Common myeloid progenitor, CD34-positive (primary cell): ENCODE measurements around the gene ERBB4.

Experiments used
- CTCF ChIA-PET: fragments of 350-600 bp; sonication (Branson Sonifier 250); formaldehyde crosslinking; loops from one replicate; lab custom pipeline; 2021; ENCODE audit warnings: antibody characterized with exemption; lab: Charles Lee
- POLR2A ChIA-PET: fragments of 350-600 bp; sonication (Branson Sonifier 250); formaldehyde crosslinking; loops from one replicate; lab custom pipeline; 2021; ENCODE audit warnings: antibody characterized with exemption; lab: Charles Lee
- DNase-seq, 3 donors: peaks; one replicate each; pipeline versions ENCODE4 v3.0.0 to v3.0.0-alpha.2; 2013
- H3K27ac ChIP-seq, 2 experiments: 1 replicate in 1 of 2; 2 replicates in 1 of 2; pipeline ENCODE4 v1.7.0; 2013; ENCODE audit warnings: inconsistent platforms in 2 of 2, low read length in 2 of 2, mild to moderate bottlenecking in 2 of 2, low read depth in 1 of 2, moderate library complexity in 1 of 2; ENCODE audit not compliant: severe bottlenecking in 2 of 2, insufficient read depth in 1 of 2, poor library complexity in 1 of 2
- H3K27me3 ChIP-seq, 5 experiments: replicated peaks in 2 of 5; 1 replicate in 3 of 5; 2 replicates in 2 of 5; pipeline versions ENCODE4 v1.6.1 to v1.7.0; 2013; ENCODE audit warnings: low read length in 4 of 5, mild to moderate bottlenecking in 2 of 5, moderate library complexity in 2 of 5, inconsistent platforms in 1 of 5; ENCODE audit not compliant: insufficient read depth in 5 of 5, control insufficient read depth in 4 of 5
- H3K36me3 ChIP-seq, 4 experiments: 1 replicate in 2 of 4; 2 replicates in 2 of 4; pipeline versions ENCODE4 v1.6.1 to v1.7.0; 2013; ENCODE audit warnings: low read length in 3 of 4, control low read depth in 1 of 4, mild to moderate bottlenecking in 1 of 4; ENCODE audit not compliant: control insufficient read depth in 4 of 4, insufficient read depth in 4 of 4
- H3K4me1 ChIP-seq, 4 experiments: 1 replicate in 3 of 4; 2 replicates in 1 of 4; pipeline versions ENCODE4 v1.6.1 to v1.7.1; 2013; ENCODE audit warnings: low read length in 3 of 4, mild to moderate bottlenecking in 3 of 4, control low read depth in 1 of 4, inconsistent platforms in 1 of 4, moderate library complexity in 1 of 4; ENCODE audit not compliant: control insufficient read depth in 4 of 4, insufficient read depth in 4 of 4; ENCODE audit errors: control extremely low read depth in 1 of 4
- H3K4me3 ChIP-seq, 7 experiments: 1 replicate in 4 of 7; 2 replicates in 3 of 7; pipeline versions ENCODE4 v1.5.1 to v1.7.0; 2013; ENCODE audit warnings: mild to moderate bottlenecking in 7 of 7, low read length in 6 of 7, moderate library complexity in 6 of 7, inconsistent platforms in 2 of 7, low read depth in 2 of 7, control low read depth in 1 of 7; ENCODE audit not compliant: insufficient read depth in 4 of 7, control insufficient read depth in 1 of 7; ENCODE audit errors: extremely low read depth in 1 of 7
- H3K9me3 ChIP-seq, 5 experiments: 1 replicate in 4 of 5; 2 replicates in 1 of 5; pipeline versions ENCODE4 v1.6.1 to v1.7.1; 2013; ENCODE audit warnings: low read length in 4 of 5, mild to moderate bottlenecking in 2 of 5, inconsistent platforms in 1 of 5, low read depth in 1 of 5, moderate library complexity in 1 of 5; ENCODE audit not compliant: control insufficient read depth in 4 of 5, insufficient read depth in 2 of 5; ENCODE audit errors: control extremely low read depth in 1 of 5
- WGBS: methylation state at CpG from one replicate; pipeline ENCODE4 v1.1.5; 2013; ENCODE audit not compliant: insufficient coverage; 5-methylcytosine and 5-hydroxymethylcytosine counted together

Gene ERBB4

DNA sequence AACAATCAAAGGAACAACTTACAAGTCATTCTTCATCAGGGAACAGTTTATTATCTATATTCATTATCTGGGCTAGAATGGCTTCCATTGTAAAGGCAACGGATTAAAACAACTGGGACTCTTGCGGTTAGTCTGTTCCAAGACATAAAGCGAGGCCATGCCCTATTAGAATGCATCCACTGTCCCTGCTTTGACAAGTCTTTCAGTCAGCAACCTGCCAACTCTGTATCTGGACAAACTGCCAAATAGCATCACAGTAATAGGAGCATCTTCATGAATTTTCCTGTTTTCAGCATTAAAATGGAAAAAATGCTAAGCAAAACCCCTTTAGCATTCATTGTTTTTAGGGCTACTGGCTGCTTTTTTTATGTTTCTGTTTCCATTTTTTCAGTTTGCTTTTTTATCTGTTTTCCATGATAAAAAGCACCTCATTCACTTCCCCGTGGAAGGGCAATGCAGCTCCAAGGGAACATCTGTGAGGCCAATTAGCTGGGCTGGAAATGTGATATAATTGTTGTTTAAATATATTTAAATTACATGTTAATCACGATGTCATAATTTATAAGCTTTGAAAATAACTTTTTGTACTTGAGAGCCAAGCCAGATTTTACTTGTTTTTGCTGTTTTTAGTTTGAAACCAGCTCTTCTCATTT is 1147.9 kb downstream of the ERBB4 start:
- POLR2A ChIA-PET: no interaction called here
- H3K27me3 ChIP-seq: no peaks in the 10 kb centered on the region
- no peak overlapping the region for H3K27ac ChIP-seq
- no peaks in the 10 kb centered on the region for H3K4me1 ChIP-seq
- no peaks in the 10 kb centered on the region for H3K36me3 ChIP-seq
- CTCF ChIA-PET: interaction anchor here (1.0 kb wide), 1 partner anchor 32 kb away, joined by 3 read pairs; no protein-coding TSS in a partner anchor
- DNase-seq: no peak
- no peak overlapping the region for H3K4me3 ChIP-seq
- WGBS: 92% methylated on average over 2 of the region's 5 CpGs
- H3K9me3 ChIP-seq: no peaks in the 10 kb centered on the region

DNA sequence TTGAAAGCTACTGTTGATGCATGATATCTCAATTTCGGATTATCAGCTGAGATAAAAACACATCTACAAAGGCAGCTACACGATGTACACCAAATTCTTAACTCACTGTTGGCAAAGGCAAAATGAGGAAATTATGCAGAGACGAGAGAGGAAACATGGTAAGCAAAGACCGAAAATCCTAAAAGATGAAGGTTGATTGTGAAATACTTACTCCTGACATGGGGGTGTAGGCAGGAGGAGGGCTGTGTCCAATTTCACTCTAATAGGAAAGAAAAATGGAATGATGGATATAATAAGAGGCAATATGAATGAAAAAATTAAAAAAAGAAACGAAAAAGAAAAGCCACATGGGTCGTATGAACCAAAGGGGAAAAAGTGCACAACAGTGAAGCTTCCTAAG is 1150.9 kb downstream of the ERBB4 start:
- Histone ChIP-seq H3K4me3 (no peak overlapping the region), H3K27me3 (no peaks in the 10 kb centered on the region), H3K36me3 (no peaks in the 10 kb centered on the region), H3K27ac (no peak overlapping the region), H3K4me1 (no peaks in the 10 kb centered on the region), H3K9me3 (no peaks in the 10 kb centered on the region)
- 80% methylated on average over 4 of the region's 6 CpGs for WGBS
- POLR2A ChIA-PET: no interaction called here
- DNase-seq: no peak
- CTCF ChIA-PET: interaction anchor here (0.9 kb wide), 1 partner anchor 14 kb away, joined by 3 read pairs; no protein-coding TSS in a partner anchor

DNA sequence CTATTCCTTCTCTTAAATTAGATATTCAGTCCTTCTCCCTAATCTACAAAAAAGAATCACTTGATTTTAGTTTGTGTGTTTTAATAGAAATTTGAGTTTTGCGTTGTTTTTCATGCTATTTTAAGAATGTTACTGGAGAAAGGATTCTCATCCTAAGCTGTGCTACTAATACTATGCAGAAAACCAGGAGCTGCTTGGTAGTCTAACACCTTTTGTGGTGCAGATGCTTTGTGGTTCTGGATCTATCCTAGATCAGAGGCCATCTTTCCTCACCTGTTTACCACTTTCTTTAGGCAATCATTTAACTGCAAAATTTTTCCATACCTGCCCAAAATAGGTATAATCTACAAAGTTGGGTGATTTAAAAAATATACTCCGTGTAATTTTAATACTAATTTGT is 1158.6 kb downstream of the ERBB4 start:
- no CpG with 5 or more reads among the region's 2 CpGs for WGBS
- ChIA-PET CTCF (no interaction called here), POLR2A (no interaction called here)
- Histone ChIP-seq H3K27me3 (no peaks in the 10 kb centered on the region), H3K36me3 (no peaks in the 10 kb centered on the region), H3K9me3 (no peaks in the 10 kb centered on the region), H3K4me1 (no peaks in the 10 kb centered on the region), H3K27ac (no peak overlapping the region), H3K4me3 (no peak overlapping the region)
- no peak for DNase-seq

DNA sequence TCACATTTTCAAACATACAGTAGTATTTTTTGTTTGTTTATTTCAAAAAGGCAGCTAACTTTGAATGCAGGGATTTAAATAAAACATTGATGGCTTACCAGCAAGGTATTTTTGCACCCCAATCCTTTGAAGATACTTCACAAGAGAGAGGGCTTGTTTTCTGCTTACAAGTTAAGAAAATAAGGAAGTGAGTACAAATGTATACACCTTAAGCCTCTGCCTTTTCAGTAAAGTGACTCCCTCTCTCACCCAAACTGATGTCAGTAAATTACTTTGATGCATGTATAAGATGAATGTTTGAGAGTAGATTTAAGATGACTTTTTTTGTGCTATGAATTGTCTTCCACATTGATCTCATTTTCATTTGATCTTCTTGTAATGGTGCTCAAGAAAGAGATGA is 1162.2 kb downstream of the ERBB4 start:
- POLR2A ChIA-PET: no interaction called here
- no peaks in the 10 kb centered on the region for H3K4me1 ChIP-seq

DNA sequence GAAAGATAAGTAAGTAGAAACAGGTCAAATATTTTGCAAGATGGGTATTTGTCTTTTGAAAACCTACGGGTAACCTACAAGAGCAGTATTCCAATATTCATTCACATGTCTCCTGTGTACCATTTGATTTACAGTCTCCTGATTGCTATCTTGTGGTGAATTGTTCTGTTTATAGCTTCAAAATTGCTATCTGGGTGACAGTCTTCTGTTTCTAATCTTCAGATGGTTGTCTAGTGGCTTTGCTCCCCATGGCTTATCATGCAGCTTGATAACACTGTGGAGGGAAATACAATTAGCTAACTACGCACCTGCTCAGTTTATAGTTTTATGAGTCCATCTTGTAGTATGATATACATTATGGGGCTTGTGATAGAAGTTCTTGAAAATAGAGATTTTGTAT is 1165.4 kb downstream of the ERBB4 start:
- Histone ChIP-seq H3K4me1 (no peaks in the 10 kb centered on the region), H3K36me3 (no peaks in the 10 kb centered on the region), H3K27me3 (no peaks in the 10 kb centered on the region), H3K4me3 (no peak overlapping the region), H3K9me3 (no peaks in the 10 kb centered on the region), H3K27ac (no peak overlapping the region)
- whole genome bisulfite sequencing: no CpG with 5 or more reads among the region's 2 CpGs
- CTCF ChIA-PET: interaction anchor here (1.2 kb wide), 1 partner anchor 14 kb away, joined by 3 read pairs; no protein-coding TSS in a partner anchor
- POLR2A ChIA-PET: no interaction called here
- DNase-seq: no peak

More for the DNA sequence above, 1162.2 kb downstream of the ERBB4 start:
- H3K9me3 ChIP-seq: no peaks in the 10 kb centered on the region
- H3K36me3 ChIP-seq: no peaks in the 10 kb centered on the region
- no peak overlapping the region for H3K27ac ChIP-seq
- H3K4me3 ChIP-seq: no peak overlapping the region
- no peaks in the 10 kb centered on the region for H3K27me3 ChIP-seq
- DNase-seq: no peak
- CTCF ChIA-PET: no interaction called here

DNA sequence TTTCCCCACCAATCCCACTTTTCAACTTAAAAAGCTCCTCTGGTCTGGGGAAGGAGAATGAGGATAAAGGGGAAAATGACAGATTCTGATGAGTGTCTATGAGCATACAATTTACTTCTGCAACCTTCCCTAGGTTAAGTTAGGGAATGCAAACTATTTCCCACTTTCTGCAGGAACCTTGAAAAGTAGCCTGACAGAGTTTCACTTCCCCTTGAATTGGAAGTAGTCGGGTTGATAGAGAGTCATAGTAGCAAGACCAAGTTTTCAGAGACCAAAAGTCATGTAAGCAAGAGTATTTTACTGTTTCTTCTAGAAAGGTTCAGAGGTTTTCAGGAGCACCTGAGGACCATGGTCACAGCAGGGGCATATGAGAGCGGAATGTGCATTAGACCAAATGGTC is 1167.1 kb downstream of the ERBB4 start:
- no peaks in the 10 kb centered on the region for H3K27me3 ChIP-seq
- no peak for DNase-seq
- H3K4me1 ChIP-seq: no peaks in the 10 kb centered on the region
- ChIA-PET CTCF (no interaction called here), POLR2A (no interaction called here)
- H3K36me3 ChIP-seq: no peaks in the 10 kb centered on the region
- H3K9me3 ChIP-seq: no peaks in the 10 kb centered on the region
- WGBS: 86% methylated on average over 2 of the region's 2 CpGs
- H3K27ac ChIP-seq: no peak overlapping the region
- H3K4me3 ChIP-seq: no peak overlapping the region

DNA sequence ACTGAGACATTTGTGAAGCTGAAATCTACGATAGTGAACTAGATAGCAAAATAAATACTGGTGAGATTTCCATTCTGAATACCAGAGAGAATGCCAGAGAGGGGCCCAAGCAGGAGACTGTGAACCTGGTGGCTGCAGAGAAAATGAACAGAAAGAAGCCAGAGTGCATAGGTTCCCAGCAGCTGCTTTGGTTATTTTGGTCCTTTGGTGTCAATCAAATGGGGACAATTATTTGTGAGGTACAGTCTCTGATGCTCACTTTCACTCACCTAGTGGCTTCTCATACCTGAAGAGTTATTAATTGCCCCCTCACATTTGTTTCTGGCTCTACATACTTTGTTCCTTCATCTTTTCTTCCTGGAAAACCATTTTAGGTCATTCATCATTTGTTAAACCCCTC is 1170.1 kb downstream of the ERBB4 start:
- H3K4me1 ChIP-seq: no peaks in the 10 kb centered on the region
- 80% methylated on average over 1 of the region's 1 CpG for WGBS

More for the DNA sequence above, 1170.1 kb downstream of the ERBB4 start:
- POLR2A ChIA-PET: no interaction called here
- H3K36me3 ChIP-seq: no peaks in the 10 kb centered on the region
- DNase-seq: no peak
- H3K27me3 ChIP-seq: no peaks in the 10 kb centered on the region
- no peaks in the 10 kb centered on the region for H3K9me3 ChIP-seq
- no peak overlapping the region for H3K27ac ChIP-seq
- CTCF ChIA-PET: no interaction called here
- no peak overlapping the region for H3K4me3 ChIP-seq
